ENCODE measurements around the gene ADPRS.
A peak's percentile ranks its signal among the peaks of the same experiment; 100 is the strongest.

ADPRS gene

GRCh38 chr1:36080801-36081200 is 7.9 kb upstream of the ADPRS start:
- intact Hi-C loops (cut with DNase I; ENCODE audit: low total_unique reads): no loop called here
- H3K4me1 ChIP-seq: peaks cover 0 to 15% (median 13%) of the 10 kb centered on the region in 4 donors
- TF ChIP-seq CTCF (IDR thresholded peaks at IDR 0.05): no peak
- DNase-seq: no peak
- no peak overlapping the region for H3K4me3 ChIP-seq
- H3K27ac ChIP-seq: no peak overlapping the region
- H3K36me3 ChIP-seq: no peaks in the 10 kb centered on the region
- H3K27me3 ChIP-seq: peaks cover 0 to 32% of the 10 kb centered on the region in 2 donors
- no peaks in the 10 kb centered on the region for H3K9me3 ChIP-seq

- peaks cover 0 to 15% (median 13%) of the 10 kb centered on the region in 4 donors for H3K4me1 ChIP-seq
- no peak overlapping the region for H3K27ac ChIP-seq
- intact Hi-C loops (cut with DNase I; ENCODE audit: low total_unique reads): no loop called here
- TF ChIP-seq CTCF (IDR thresholded peaks at IDR 0.05): no peak
- no peaks in the 10 kb centered on the region for H3K9me3 ChIP-seq
- H3K27me3 ChIP-seq: peaks cover 0 to 38% of the 10 kb centered on the region in 2 donors
- no peak for DNase-seq
- no peak overlapping the region for H3K4me3 ChIP-seq
- no peaks in the 10 kb centered on the region for H3K36me3 ChIP-seq
Observed at GRCh38 chr1:36081926-36082485, 6.7 kb upstream of the ADPRS start.

- Histone ChIP-seq H3K4me1 (peaks cover 0 to 19% (median 14%) of the 10 kb centered on the region in 4 donors), H3K27me3 (peaks cover 0 to 42% of the 10 kb centered on the region in 2 donors), H3K9me3 (no peaks in the 10 kb centered on the region), H3K27ac (no peak overlapping the region), H3K36me3 (no peaks in the 10 kb centered on the region), H3K4me3 (no peak overlapping the region)
- no peak for DNase-seq
- no peak for TF ChIP-seq CTCF (IDR thresholded peaks at IDR 0.05)
- intact Hi-C loops (cut with DNase I; ENCODE audit: low total_unique reads): no loop called here
Observed at GRCh38 chr1:36083219-36083618, 5.5 kb upstream of the ADPRS start.

- DNase-seq: no peak
- no peak for TF ChIP-seq CTCF (IDR thresholded peaks at IDR 0.05)
- peak within 1 kb of the TSS; percentile 29 to 51 for H3K4me3 ChIP-seq
- no peak within 1 kb of the TSS for H3K27ac ChIP-seq
- no peaks in the 10 kb centered on the region for H3K36me3 ChIP-seq
- intact Hi-C loops (cut with DNase I; ENCODE audit: low total_unique reads): no loop called here
- no peaks in the 10 kb centered on the region for H3K9me3 ChIP-seq
- H3K27me3 ChIP-seq: peaks cover 0 to 42% of the 10 kb centered on the region in 2 donors
- peaks cover 0 to 22% (median 17%) of the 10 kb centered on the region in 4 donors for H3K4me1 ChIP-seq
Observed at GRCh38 chr1:36083635-36084496, 4.8 kb upstream of the ADPRS start, which contains the start of gene TEKT2. TSS of gene TEKT2 (plus strand) at chr1:36084094. CDS start at chr1:36084922, 828 bp downstream.

- intact Hi-C loops (cut with DNase I; ENCODE audit: low total_unique reads): no loop called here
- peaks cover 0 to 26% (median 22%) of the 10 kb centered on the region in 4 donors for H3K4me1 ChIP-seq
- H3K27me3 ChIP-seq: peaks cover 0 to 38% of the 10 kb centered on the region in 2 donors
- H3K9me3 ChIP-seq: no peaks in the 10 kb centered on the region
- no peaks in the 10 kb centered on the region for H3K36me3 ChIP-seq
- no peak overlapping the region for H3K27ac ChIP-seq
- H3K4me3 ChIP-seq: peak overlapping the region; percentile 29 to 51
- TF ChIP-seq CTCF (IDR thresholded peaks at IDR 0.05): no peak
- DNase-seq: no peak
Observed at GRCh38 chr1:36084497-36085115, 4.1 kb upstream of the ADPRS start.
